HG03025 (cell line): ENCODE results near the gene RNU1-4.
"Not testable (repeated sequence)": the region's sequence is repeated elsewhere in the genome, so short reads cannot be mapped to it uniquely, and the experiment has no call there.

ENCODE experiments used
- ATAC-seq: cut with Tn5 transposase; IDR thresholded peaks from one replicate; pipeline ENCODE4 v1.9.1; 2021; ENCODE audit warnings: mild to moderate bottlenecking, moderate library complexity; ENCODE audit not compliant: unreplicated experiment, low FRiP score

Gene RNU1-4

DNA sequence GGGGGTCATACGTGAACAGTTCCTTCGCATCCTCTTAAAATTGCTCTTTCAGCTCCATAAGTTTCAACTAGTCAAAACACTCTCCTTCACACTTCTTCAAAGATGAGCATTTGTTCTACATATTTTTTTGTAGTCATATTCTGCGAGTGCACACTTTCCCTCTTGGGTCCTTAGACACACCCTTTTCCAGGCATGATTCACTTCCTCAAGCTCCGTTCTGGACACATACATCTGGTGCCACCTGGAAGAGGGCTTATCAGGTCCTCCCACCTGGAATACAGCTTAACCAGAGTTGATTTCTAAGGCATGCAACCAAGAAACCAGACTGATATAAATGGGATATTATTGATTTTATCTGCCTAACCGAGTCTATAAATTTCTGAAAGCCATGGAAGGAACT, 47.4 kb downstream of the RNU1-4 start:
- not testable (repeated sequence) for ATAC-seq
